HEK293 (cell line): ENCODE results near the gene IL1RAPL1.

ENCODE experiments used
- CTCF ChIA-PET: fragments of 350-600 bp; formaldehyde crosslinking; extraction: SDS; loops from one replicate; lab custom pipeline; 2021; ENCODE audit warnings: antibody characterized with exemption; lab: Yijun Ruan, JAX
- POLR2A ChIA-PET: fragments of 300-600 bp; formaldehyde crosslinking; extraction: SDS; loops from one replicate; lab custom pipeline; 2020; ENCODE audit warnings: antibody characterized with exemption, inconsistent platforms; lab: Yijun Ruan, JAX
- H3K27ac ChIP-seq: fragments of 200-500 bp; sonication (Bioruptor generic); 2 replicates; pipeline ENCODE4 v1.5.1; 2014; ENCODE audit warnings: low read depth, low read length, control low read depth, inconsistent platforms; ENCODE audit errors: extremely low read depth
- H3K36me3 ChIP-seq, 2 experiments: fragments of 200-500 bp in 1 of 2; sonication (Bioruptor generic) in 1 of 2; 1 replicate in 1 of 2; 2 replicates in 1 of 2; pipeline ENCODE4 v1.5.1; 2014 to 2017; ENCODE audit warnings: inconsistent platforms in 2 of 2, low read length in 2 of 2; ENCODE audit not compliant: control insufficient read depth in 2 of 2, insufficient read depth in 1 of 2
- H3K4me1 ChIP-seq: fragments of 200-500 bp; sonication (Bioruptor generic); 2 replicates; pipeline ENCODE4 v1.5.1; 2014; ENCODE audit warnings: mild to moderate bottlenecking, low read length, inconsistent platforms; ENCODE audit not compliant: control insufficient read depth, insufficient read depth
- H3K4me3 ChIP-seq: 2 replicates; pipeline ENCODE4 v1.5.1; 2011; ENCODE audit warnings: low read depth, mild to moderate bottlenecking, control low read depth, low read length, moderate library complexity
- H3K9me3 ChIP-seq: fragments of 200-500 bp; sonication (Bioruptor generic); 2 replicates; pipeline ENCODE4 v1.5.1; 2014; ENCODE audit warnings: low read depth, low read length, inconsistent platforms; ENCODE audit not compliant: control insufficient read depth, insufficient read depth
- ELK4 ChIP-seq: IDR thresholded peaks from 2 replicates; pipeline ENCODE4 v1.6.1; 2011; ENCODE audit warnings: mild to moderate bottlenecking, low read depth, low read length, borderline replicate concordance
- IKZF3 ChIP-seq: fragments of 450-650 bp; IDR thresholded peaks from 2 replicates; pipeline ENCODE4 v1.5.0; 2018; ENCODE audit warnings: missing biosample characterization, mild to moderate bottlenecking, missing genetic modification characterization, moderate library complexity
- INSM2 ChIP-seq: fragments of 450-650 bp; formaldehyde crosslinking; IDR thresholded peaks from 2 replicates; pipeline ENCODE4 v1.5.1; 2016; ENCODE audit warnings: missing biosample characterization, missing genetic modification characterization
- KLF10 ChIP-seq: fragments of 450-650 bp; IDR thresholded peaks from 2 replicates; pipeline ENCODE4 v1.5.1; 2018; ENCODE audit warnings: missing biosample characterization, mild to moderate bottlenecking, missing genetic modification characterization
- ZBTB20 ChIP-seq: fragments of 450-650 bp; formaldehyde crosslinking; IDR thresholded peaks from 2 replicates; pipeline ENCODE4 v1.5.1; 2016; ENCODE audit warnings: missing biosample characterization, missing genetic modification characterization
- ZFP41 ChIP-seq: fragments of 450-650 bp; formaldehyde crosslinking; IDR thresholded peaks from 2 replicates; pipeline ENCODE4 v1.5.1; 2016; ENCODE audit warnings: missing biosample characterization, missing genetic modification characterization, borderline replicate concordance
- ZNF10 ChIP-seq: fragments of 450-650 bp; formaldehyde crosslinking; IDR thresholded peaks from 2 replicates; pipeline ENCODE4 v1.5.1; 2017; ENCODE audit warnings: missing biosample characterization, missing genetic modification characterization
- ZNF133 ChIP-seq: fragments of 450-650 bp; formaldehyde crosslinking; IDR thresholded peaks from 2 replicates; pipeline ENCODE4 v1.5.1; 2016; ENCODE audit warnings: missing biosample characterization, missing genetic modification characterization
- ZNF16 ChIP-seq: fragments of 450-650 bp; formaldehyde crosslinking; IDR thresholded peaks from 2 replicates; pipeline ENCODE4 v1.5.1; 2016; ENCODE audit warnings: low read depth, missing biosample characterization, missing genetic modification characterization
- ZNF202 ChIP-seq: fragments of 450-650 bp; formaldehyde crosslinking; IDR thresholded peaks from 2 replicates; pipeline ENCODE4 v1.5.1; 2016; ENCODE audit warnings: missing biosample characterization, missing genetic modification characterization, borderline replicate concordance
- ZNF239 ChIP-seq: fragments of 450-650 bp; formaldehyde crosslinking; IDR thresholded peaks from 2 replicates; pipeline ENCODE4 v1.5.1; 2016; ENCODE audit warnings: missing biosample characterization, missing genetic modification characterization
- ZNF311 ChIP-seq: fragments of 450-650 bp; formaldehyde crosslinking; IDR thresholded peaks from 2 replicates; pipeline ENCODE4 v1.5.1; 2017; ENCODE audit warnings: missing biosample characterization, missing genetic modification characterization, borderline replicate concordance
- ZNF335 ChIP-seq: fragments of 450-650 bp; formaldehyde crosslinking; conservative IDR thresholded peaks from 2 replicates; pipeline ENCODE4 v1.5.1; 2016; ENCODE audit warnings: missing biosample characterization, missing genetic modification characterization
- ZNF398 ChIP-seq: fragments of 450-650 bp; formaldehyde crosslinking; IDR thresholded peaks from 2 replicates; pipeline ENCODE4 v1.5.1; 2017; ENCODE audit warnings: missing biosample characterization, missing genetic modification characterization
- ZNF488 ChIP-seq: fragments of 450-650 bp; formaldehyde crosslinking; IDR thresholded peaks from 2 replicates; pipeline ENCODE4 v1.5.1; 2016; ENCODE audit warnings: missing biosample characterization, missing genetic modification characterization
- ZNF501 ChIP-seq: fragments of 450-650 bp; formaldehyde crosslinking; IDR thresholded peaks from 2 replicates; pipeline ENCODE4 v1.5.1; 2016; ENCODE audit warnings: missing biosample characterization, missing genetic modification characterization
- ZNF610 ChIP-seq: fragments of 450-650 bp; formaldehyde crosslinking; IDR thresholded peaks from 2 replicates; pipeline ENCODE4 v1.5.1; 2016; ENCODE audit warnings: missing biosample characterization, missing genetic modification characterization, borderline replicate concordance
- ZNF623 ChIP-seq: fragments of 450-650 bp; formaldehyde crosslinking; IDR thresholded peaks from 2 replicates; pipeline ENCODE4 v1.5.1; 2016; ENCODE audit warnings: missing biosample characterization, missing genetic modification characterization
- ZSCAN30 ChIP-seq: fragments of 450-650 bp; IDR thresholded peaks from 2 replicates; pipeline ENCODE4 v1.5.1; 2018; ENCODE audit warnings: missing biosample characterization, mild to moderate bottlenecking, missing genetic modification characterization, moderate library complexity
- TF ChIP-seq, protein P1 (sequence below): fragments of 450-650 bp; formaldehyde crosslinking; IDR thresholded peaks from 2 replicates; pipeline ENCODE4 v1.5.1; 2017; ENCODE audit warnings: missing biosample characterization, missing genetic modification characterization
- TF ChIP-seq, protein P2 (sequence below): fragments of 450-650 bp; IDR thresholded peaks from 2 replicates; pipeline ENCODE4 v1.5.1; 2018; ENCODE audit warnings: missing biosample characterization, missing genetic modification characterization
- TF ChIP-seq, protein P3 (sequence below): fragments of 450-650 bp; formaldehyde crosslinking; IDR thresholded peaks from 2 replicates; pipeline ENCODE4 v1.5.1; 2016; ENCODE audit warnings: missing biosample characterization, missing genetic modification characterization

IL1RAPL1 gene

GRCh38 chrX:29044423-29045184 lies 457.4 kb downstream of the IL1RAPL1 start:
- no peak overlapping the region for H3K27ac ChIP-seq
- POLR2A ChIA-PET, result no interaction called here
- H3K9me3 ChIP-seq, result no peaks in the 10 kb centered on the region
- no peak for TF ChIP-seq ZNF239 (tag by site-specific recombination)
- TF ChIP-seq ZNF10 (tag by site-specific recombination), result no peak
- TF ChIP-seq ZNF311 (tag by site-specific recombination), result no peak
- no peak for TF ChIP-seq ZNF488
- TF ChIP-seq ZNF623 (tag by site-specific recombination), result no peak
- no peak for TF ChIP-seq INSM2
- no peak for TF ChIP-seq ZSCAN30
- no peak for TF ChIP-seq ZFP41 (tag by site-specific recombination)
- no peak for TF ChIP-seq ZNF133
- H3K4me3 ChIP-seq, result no peak overlapping the region
- CTCF ChIA-PET, result interaction anchor here (0.6 kb wide), 1 partner anchor 23 kb away, joined by 3 read pairs; no protein-coding TSS in a partner anchor
- no peaks in the 10 kb centered on the region for H3K4me1 ChIP-seq
- no peaks in the 10 kb centered on the region for H3K36me3 ChIP-seq

- Histone ChIP-seq H3K36me3 (no peaks in the 10 kb centered on the region), H3K27ac (no peak overlapping the region), H3K9me3 (no peaks in the 10 kb centered on the region), H3K4me1 (no peaks in the 10 kb centered on the region), H3K4me3 (no peak overlapping the region)
- ChIA-PET POLR2A (interaction anchor here (0.5 kb wide), 1 partner anchor 46 kb away, joined by 3 read pairs; no protein-coding TSS in a partner anchor), CTCF (no interaction called here)
- TF ChIP-seq, protein P1, sequence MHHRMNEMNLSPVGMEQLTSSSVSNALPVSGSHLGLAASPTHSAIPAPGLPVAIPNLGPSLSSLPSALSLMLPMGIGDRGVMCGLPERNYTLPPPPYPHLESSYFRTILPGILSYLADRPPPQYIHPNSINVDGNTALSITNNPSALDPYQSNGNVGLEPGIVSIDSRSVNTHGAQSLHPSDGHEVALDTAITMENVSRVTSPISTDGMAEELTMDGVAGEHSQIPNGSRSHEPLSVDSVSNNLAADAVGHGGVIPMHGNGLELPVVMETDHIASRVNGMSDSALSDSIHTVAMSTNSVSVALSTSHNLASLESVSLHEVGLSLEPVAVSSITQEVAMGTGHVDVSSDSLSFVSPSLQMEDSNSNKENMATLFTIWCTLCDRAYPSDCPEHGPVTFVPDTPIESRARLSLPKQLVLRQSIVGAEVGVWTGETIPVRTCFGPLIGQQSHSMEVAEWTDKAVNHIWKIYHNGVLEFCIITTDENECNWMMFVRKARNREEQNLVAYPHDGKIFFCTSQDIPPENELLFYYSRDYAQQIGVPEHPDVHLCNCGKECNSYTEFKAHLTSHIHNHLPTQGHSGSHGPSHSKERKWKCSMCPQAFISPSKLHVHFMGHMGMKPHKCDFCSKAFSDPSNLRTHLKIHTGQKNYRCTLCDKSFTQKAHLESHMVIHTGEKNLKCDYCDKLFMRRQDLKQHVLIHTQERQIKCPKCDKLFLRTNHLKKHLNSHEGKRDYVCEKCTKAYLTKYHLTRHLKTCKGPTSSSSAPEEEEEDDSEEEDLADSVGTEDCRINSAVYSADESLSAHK (tag by site-specific recombination), result no peak
- TF ChIP-seq ZNF202 (tag by site-specific recombination), result no peak
- TF ChIP-seq IKZF3, result no peak
- no peak for TF ChIP-seq ZSCAN30
- no peak for TF ChIP-seq ZNF610 (tag by site-specific recombination)
- TF ChIP-seq ZBTB20 (tag by site-specific recombination), result no peak
- TF ChIP-seq ZNF16 (tag by site-specific recombination), result no peak
- TF ChIP-seq ZNF501 (tag by site-specific recombination), result no peak
- TF ChIP-seq KLF10, result no peak
- no peak for TF ChIP-seq ZNF398
- TF ChIP-seq, protein P2, sequence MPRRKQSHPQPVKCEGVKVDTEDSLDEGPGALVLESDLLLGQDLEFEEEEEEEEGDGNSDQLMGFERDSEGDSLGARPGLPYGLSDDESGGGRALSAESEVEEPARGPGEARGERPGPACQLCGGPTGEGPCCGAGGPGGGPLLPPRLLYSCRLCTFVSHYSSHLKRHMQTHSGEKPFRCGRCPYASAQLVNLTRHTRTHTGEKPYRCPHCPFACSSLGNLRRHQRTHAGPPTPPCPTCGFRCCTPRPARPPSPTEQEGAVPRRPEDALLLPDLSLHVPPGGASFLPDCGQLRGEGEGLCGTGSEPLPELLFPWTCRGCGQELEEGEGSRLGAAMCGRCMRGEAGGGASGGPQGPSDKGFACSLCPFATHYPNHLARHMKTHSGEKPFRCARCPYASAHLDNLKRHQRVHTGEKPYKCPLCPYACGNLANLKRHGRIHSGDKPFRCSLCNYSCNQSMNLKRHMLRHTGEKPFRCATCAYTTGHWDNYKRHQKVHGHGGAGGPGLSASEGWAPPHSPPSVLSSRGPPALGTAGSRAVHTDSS (tag by site-specific recombination), result no peak
- no peak for TF ChIP-seq ELK4
- no peak for TF ChIP-seq ZNF335 (tag by site-specific recombination)
- TF ChIP-seq, protein P3, sequence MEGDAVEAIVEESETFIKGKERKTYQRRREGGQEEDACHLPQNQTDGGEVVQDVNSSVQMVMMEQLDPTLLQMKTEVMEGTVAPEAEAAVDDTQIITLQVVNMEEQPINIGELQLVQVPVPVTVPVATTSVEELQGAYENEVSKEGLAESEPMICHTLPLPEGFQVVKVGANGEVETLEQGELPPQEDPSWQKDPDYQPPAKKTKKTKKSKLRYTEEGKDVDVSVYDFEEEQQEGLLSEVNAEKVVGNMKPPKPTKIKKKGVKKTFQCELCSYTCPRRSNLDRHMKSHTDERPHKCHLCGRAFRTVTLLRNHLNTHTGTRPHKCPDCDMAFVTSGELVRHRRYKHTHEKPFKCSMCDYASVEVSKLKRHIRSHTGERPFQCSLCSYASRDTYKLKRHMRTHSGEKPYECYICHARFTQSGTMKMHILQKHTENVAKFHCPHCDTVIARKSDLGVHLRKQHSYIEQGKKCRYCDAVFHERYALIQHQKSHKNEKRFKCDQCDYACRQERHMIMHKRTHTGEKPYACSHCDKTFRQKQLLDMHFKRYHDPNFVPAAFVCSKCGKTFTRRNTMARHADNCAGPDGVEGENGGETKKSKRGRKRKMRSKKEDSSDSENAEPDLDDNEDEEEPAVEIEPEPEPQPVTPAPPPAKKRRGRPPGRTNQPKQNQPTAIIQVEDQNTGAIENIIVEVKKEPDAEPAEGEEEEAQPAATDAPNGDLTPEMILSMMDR (tag by site-specific recombination), result no peak
These were observed 478.2 kb downstream of the IL1RAPL1 start for GRCh38 chrX:29065477-29065876.
